IgD-negative memory B cell (primary cell): ENCODE measurements around the gene B3GAT3. TPM values are rescaled to one million over a fixed set of nuclear protein-coding genes. Genes with fewer than 3 reads are reported as not detected.
"Not testable (repeated sequence)": the region's sequence is repeated elsewhere in the genome, so short reads cannot be mapped to it uniquely, and the experiment has no call there.

Source experiments
- H3K27ac Mint-ChIP-seq, 3 donors: one replicate each; pipeline ENCODE4 v1.8.0; 2020 to 2022; ENCODE audit warnings: mild to moderate bottlenecking in 3 of 3, mixed read lengths in 3 of 3, moderate library complexity in 1 of 3
- H3K27me3 Mint-ChIP-seq: one replicate; pipeline ENCODE4 v1.8.0; 2021; ENCODE audit warnings: mixed read lengths
- H3K36me3 Mint-ChIP-seq: one replicate; pipeline ENCODE4 v1.8.0; 2020; ENCODE audit warnings: mild to moderate bottlenecking, mixed read lengths
- H3K4me1 Mint-ChIP-seq, 3 donors: one replicate each; pipeline ENCODE4 v1.8.0; 2020 to 2022; ENCODE audit warnings: mixed read lengths in 3 of 3, mild to moderate bottlenecking in 1 of 3
- H3K4me3 Mint-ChIP-seq, 4 donors: one replicate each; pipeline ENCODE4 v1.8.0; 2020 to 2022; ENCODE audit warnings: mild to moderate bottlenecking in 4 of 4, mixed read lengths in 4 of 4, moderate library complexity in 3 of 4
- H3K9me3 Mint-ChIP-seq, 3 donors: one replicate each; pipeline ENCODE4 v1.8.0; 2020 to 2021; ENCODE audit warnings: mixed read lengths in 3 of 3, mild to moderate bottlenecking in 1 of 3
- polyA plus RNA-seq: library from polyadenylated mRNA; unstranded; fragments of 300-500 nt; fragmentation: Illumina TruSeq; gene quantifications from one replicate; pipeline ENCODE4 v1.2.3, GENCODE V29; 2021

Gene B3GAT3
- 36.1 TPM for polyA plus RNA-seq

DNA sequence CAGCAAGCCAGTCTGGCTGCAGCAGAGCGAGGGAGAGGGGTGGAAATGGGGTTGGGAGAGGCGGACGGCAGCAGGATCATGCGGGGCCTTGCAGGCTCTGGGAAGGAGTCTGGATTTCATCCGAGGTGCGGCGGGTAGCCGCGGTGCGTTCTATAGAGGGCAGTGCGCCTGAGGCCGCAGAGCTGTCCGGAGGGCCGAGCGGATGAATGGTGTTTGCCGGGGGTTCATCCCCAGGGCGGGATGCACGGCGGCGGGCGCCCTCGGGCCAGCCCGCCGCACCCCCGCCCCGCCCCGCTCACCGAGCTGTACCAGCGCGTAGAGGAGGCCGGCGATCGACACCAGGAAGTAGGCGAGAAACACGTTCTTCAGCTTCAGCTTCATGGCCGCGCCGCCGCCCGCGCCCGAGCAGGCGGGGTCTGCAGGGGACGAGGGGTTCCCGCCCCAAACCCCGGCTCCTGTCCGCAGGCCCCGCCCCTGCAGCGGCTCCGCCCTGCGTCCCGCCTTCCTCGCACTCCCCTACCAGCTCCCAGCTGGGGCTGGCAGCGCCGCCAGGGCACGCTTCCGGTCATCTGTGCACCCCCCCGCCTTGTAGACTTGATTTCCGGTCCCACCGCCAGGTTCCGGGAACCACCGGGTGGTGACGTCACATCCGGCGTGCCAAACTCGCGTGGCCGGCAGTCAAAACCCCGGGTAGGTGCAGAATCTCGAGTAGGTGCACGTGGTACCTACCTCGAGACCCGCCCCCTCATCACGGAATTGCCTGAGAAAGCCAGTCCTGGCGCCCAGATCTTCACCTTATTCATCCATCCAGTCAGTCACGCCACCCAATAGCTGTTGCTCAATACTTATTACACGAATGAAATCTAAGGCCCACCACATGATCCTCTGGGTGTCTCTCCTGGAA, at the start of gene B3GAT3:
Gene B3GAT3, minus strand, starts transcription at position 420 of the 904 bp plus-strand sequence. Its CDS starts 39 bp downstream, at position 381.
- peak within 1 kb of the TSS; percentile 85 to 99 (median 93) for H3K4me3 Mint-ChIP-seq
- H3K27ac Mint-ChIP-seq = peak within 1 kb of the TSS; percentile 92 to 97 (median 96)
- H3K27me3 Mint-ChIP-seq = no peaks in the 10 kb centered on the region
- H3K36me3 Mint-ChIP-seq = peaks cover 9% of the 10 kb centered on the region
- H3K9me3 Mint-ChIP-seq = no peaks in the 10 kb centered on the region
- H3K4me1 Mint-ChIP-seq = peaks cover 0 to 15% (median 9%) of the 10 kb centered on the region in 3 donors

- Mint-ChIP-seq H3K27me3 (no peaks in the 10 kb centered on the region), H3K4me3 (peak overlapping the region; percentile 98 to 100 (median 100)), H3K4me1 (peaks cover 21 to 34% (median 28%) of the 10 kb centered on the region in 3 donors), H3K9me3 (no peaks in the 10 kb centered on the region), H3K27ac (peak overlapping the region; percentile 94 to 99 (median 99)), H3K36me3 (peaks cover 2% of the 10 kb centered on the region)
Measured at GRCh38 chr11:62671236-62671607, 49.4 kb upstream of the B3GAT3 start.

DNA sequence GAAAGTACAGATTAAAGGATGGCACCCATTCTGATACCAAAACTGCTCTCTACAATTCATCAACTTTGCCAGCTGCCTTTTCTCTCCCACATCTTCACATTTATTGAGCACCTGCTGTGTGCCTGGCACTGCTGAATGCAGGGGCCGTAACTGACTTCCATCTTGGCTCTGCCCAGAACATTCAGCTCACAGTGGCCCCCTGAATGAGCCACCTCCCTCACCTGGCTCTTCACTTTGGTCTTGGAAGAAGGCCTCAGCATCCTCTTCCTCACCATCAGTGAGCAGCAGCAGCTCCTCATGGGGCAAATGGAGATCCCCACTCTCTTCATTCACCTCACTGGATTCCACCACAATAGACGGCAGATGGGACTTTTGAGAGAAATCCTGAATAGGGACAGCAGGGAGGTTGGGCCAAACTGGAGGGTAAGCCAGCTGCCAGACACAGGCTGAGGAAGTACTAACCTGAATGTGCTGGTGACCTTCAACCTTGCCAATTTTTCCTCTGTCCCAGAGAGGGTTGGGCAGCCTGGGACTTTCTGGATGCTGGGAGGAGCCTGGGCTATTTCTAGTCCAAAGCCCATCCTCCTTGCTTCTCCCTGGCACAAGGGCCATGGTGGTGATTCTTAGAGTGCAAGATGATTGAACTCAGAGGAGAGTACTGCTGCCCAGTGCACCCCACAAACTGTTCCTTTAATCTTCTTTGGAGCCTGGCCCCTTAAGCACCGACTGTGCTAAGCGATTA, 47.8 kb upstream of the B3GAT3 start:
- Mint-ChIP-seq H3K9me3 (no peaks in the 10 kb centered on the region), H3K4me3 (peak overlapping the region in 3 of 4 donors; percentile 83 to 100 (median 98)), H3K36me3 (no peaks in the 10 kb centered on the region), H3K4me1 (peaks cover 29 to 32% (median 31%) of the 10 kb centered on the region in 3 donors), H3K27me3 (no peaks in the 10 kb centered on the region), H3K27ac (peak overlapping the region in 2 of 3 donors; percentile 37 to 86)

GRCh38 chr11:62667460-62667859, 45.7 kb upstream of the B3GAT3 start:
- Mint-ChIP-seq H3K36me3 (no peaks in the 10 kb centered on the region), H3K9me3 (no peaks in the 10 kb centered on the region), H3K27ac (peak overlapping the region in 2 of 3 donors; percentile 98), H3K4me1 (peaks cover 31 to 34% (median 34%) of the 10 kb centered on the region in 3 donors), H3K4me3 (peak overlapping the region in 3 of 4 donors; percentile 63 to 99 (median 98)), H3K27me3 (no peaks in the 10 kb centered on the region)

GRCh38 chr11:62666259-62666926, 44.6 kb upstream of the B3GAT3 start:
- H3K9me3 Mint-ChIP-seq = no peaks in the 10 kb centered on the region
- peak overlapping the region; percentile 96 to 99 (median 98) for H3K4me3 Mint-ChIP-seq
- peak overlapping the region; percentile 46 to 98 (median 98) for H3K27ac Mint-ChIP-seq
- no peaks in the 10 kb centered on the region for H3K36me3 Mint-ChIP-seq
- peaks cover 27 to 29% (median 29%) of the 10 kb centered on the region in 3 donors for H3K4me1 Mint-ChIP-seq
- no peaks in the 10 kb centered on the region for H3K27me3 Mint-ChIP-seq

DNA sequence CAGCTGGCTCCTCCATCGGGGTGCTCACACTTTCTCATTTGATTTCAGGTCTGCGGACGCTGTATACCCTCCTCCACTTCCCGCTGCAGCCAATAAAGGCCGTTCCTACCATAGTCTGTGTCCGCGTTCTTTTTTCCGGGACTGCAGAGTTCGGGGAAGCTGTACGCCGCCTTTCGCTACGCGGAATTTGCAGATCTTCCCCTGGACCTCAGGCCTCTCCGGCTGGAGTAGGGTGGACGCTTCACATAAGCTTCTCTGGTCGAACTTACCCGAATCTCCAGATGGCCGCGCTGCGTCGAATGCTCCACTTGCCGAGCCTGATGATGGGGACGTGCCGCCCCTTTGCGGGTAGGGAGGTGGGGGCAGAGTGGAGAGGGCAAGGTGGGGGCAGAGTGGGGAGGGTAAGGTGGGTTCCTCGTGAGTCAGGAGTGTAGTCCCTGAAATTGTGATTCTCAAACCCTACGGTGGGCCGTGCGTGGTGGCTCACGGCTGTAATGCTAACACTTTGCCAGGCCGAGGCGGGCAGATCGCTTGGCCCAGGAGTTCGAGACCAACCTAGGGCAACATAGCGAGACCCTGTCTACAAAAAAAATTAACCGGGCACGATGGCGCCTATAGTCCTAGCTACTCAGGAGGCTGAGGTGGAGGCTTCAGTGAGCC, 43.9 kb upstream of the B3GAT3 start:
- Mint-ChIP-seq H3K9me3 (no peaks in the 10 kb centered on the region), H3K27ac (peak overlapping the region; percentile 95 to 98 (median 98)), H3K36me3 (no peaks in the 10 kb centered on the region), H3K4me1 (peaks cover 22 to 27% (median 25%) of the 10 kb centered on the region in 3 donors), H3K27me3 (no peaks in the 10 kb centered on the region), H3K4me3 (peak overlapping the region; percentile 96 to 99 (median 98))

GRCh38 chr11:62665075-62665598, 43.4 kb upstream of the B3GAT3 start, which contains the start of the genes C11orf98 and CSKMT:
Gene C11orf98, minus strand, starts transcription at chr11:62665210. Its CDS starts 41 bp downstream, at chr11:62665169.
Gene CSKMT, plus strand, starts transcription at chr11:62665312. Its CDS starts 568 bp downstream, at chr11:62665880.
- Mint-ChIP-seq H3K4me3 (peak within 1 kb of the TSS; percentile 96 to 99 (median 98)), H3K27me3 (no peaks in the 10 kb centered on the region), H3K9me3 (no peaks in the 10 kb centered on the region), H3K4me1 (peaks cover 21 to 24% (median 22%) of the 10 kb centered on the region in 3 donors), H3K27ac (peak within 1 kb of the TSS; percentile 95 to 98 (median 98)), H3K36me3 (no peaks in the 10 kb centered on the region)

DNA sequence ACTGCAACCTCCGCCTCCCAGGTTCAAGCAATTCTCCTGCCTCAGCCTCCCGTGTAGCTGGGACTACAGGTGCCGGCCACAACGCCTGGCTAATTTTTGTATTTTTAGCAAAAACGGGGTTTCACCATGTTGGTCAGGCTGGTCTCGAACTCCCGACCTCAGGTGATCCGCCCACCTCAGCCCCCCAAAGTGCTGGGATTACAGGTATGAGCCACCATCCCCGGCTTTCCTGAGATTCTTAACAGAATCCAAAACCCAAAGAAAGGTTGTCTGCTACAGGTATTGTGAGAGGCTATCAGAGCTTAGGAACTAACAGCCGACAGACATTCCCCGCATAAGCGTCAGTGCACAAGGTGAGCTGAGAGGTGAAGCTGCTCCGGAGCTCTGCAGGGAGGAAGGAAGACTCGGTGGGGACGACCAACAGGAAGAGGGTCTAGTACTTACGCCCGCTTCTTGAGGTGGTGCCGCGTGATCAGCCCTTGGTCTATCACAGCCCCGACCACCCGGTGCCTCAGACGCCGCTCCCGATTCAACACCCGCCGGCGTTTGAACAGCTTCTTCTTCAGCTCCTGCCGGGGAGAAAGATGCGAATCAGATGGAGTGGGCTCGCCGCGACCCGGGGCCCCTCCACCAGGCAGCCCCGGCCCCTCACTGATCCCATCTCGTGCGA, 42.8 kb upstream of the B3GAT3 start:
- Mint-ChIP-seq H3K27ac (peak overlapping the region; percentile 95 to 98 (median 98)), H3K36me3 (no peaks in the 10 kb centered on the region), H3K4me1 (peaks cover 21 to 24% (median 22%) of the 10 kb centered on the region in 3 donors), H3K27me3 (no peaks in the 10 kb centered on the region), H3K4me3 (peak overlapping the region; percentile 96 to 99 (median 98)), H3K9me3 (no peaks in the 10 kb centered on the region)

- Mint-ChIP-seq H3K36me3 (no peaks in the 10 kb centered on the region), H3K4me3 (peak overlapping the region in 1 of 4 donors; percentile 70), H3K27me3 (no peaks in the 10 kb centered on the region), H3K27ac (peak overlapping the region in 1 of 3 donors; percentile 52), H3K4me1 (peaks cover 7 to 11% (median 9%) of the 10 kb centered on the region in 3 donors), H3K9me3 (no peaks in the 10 kb centered on the region)
Measured at GRCh38 chr11:62656796-62657429, 35.1 kb upstream of the B3GAT3 start.

DNA sequence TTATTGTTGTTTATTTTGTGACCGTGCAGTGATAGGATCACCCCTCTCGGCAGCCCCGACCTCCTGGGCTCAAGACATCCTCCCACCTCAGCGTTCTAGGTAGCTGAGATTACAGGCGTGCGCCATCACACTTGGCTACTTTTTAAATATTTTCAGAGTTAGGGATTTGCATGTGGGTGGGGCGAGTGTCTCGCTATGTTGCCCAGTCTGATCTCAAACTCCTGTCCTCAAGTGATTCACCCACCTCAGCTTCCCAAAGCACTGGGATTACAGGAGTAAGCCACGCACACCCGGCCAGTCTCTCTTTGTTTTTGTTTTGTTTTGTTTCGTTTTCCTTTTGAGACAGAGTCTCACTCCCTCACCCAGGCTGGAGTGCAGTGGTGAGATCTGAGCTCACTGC, 32.5 kb upstream of the B3GAT3 start:
- Mint-ChIP-seq H3K4me3 (peak overlapping the region; percentile 89 to 99 (median 90)), H3K9me3 (no peaks in the 10 kb centered on the region), H3K27ac (peak overlapping the region in 2 of 3 donors; percentile 81 to 100), H3K27me3 (no peaks in the 10 kb centered on the region), H3K4me1 (peaks cover 11 to 12% (median 11%) of the 10 kb centered on the region in 3 donors), H3K36me3 (no peaks in the 10 kb centered on the region)

GRCh38 chr11:62652161-62653006, 30.6 kb upstream of the B3GAT3 start:
- H3K27me3 Mint-ChIP-seq = no peaks in the 10 kb centered on the region
- peak overlapping the region; percentile 92 to 100 (median 98) for H3K27ac Mint-ChIP-seq
- H3K36me3 Mint-ChIP-seq = no peaks in the 10 kb centered on the region
- no peaks in the 10 kb centered on the region for H3K9me3 Mint-ChIP-seq
- peaks cover 11 to 12% (median 11%) of the 10 kb centered on the region in 3 donors for H3K4me1 Mint-ChIP-seq
- peak overlapping the region; percentile 91 to 99 (median 96) for H3K4me3 Mint-ChIP-seq

DNA sequence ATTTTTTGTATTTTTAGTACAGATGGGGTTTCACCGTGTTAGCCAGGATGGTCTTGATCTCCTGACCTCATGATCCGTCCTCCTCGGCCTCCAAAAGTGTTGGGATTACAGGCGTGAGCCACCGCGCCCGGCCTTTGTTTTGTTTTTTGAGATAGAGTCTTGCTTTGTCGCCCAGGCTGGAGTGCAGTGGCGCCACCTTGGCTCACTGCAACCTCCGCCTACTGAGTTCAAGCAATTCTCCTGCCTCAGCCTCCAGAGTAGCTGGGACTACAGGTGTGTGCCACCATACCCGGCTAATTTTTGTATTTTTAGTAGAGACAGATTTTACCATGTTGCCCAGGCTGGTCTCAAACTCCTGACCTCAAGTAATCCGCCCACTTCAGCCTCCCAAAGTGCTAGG, 28.5 kb upstream of the B3GAT3 start:
- Mint-ChIP-seq H3K4me3 (peak overlapping the region in 1 of 4 donors; percentile 66), H3K4me1 (peaks cover 15 to 18% (median 17%) of the 10 kb centered on the region in 3 donors)
- H3K9me3 Mint-ChIP-seq, H3K36me3 Mint-ChIP-seq, H3K27ac Mint-ChIP-seq, H3K27me3 Mint-ChIP-seq: not testable (repeated sequence)
